Umbilical cord (tissue), 2 donors: ENCODE measurements around the gene IL7R. TPM values are rescaled to one million over a fixed set of nuclear protein-coding genes. Genes with fewer than 3 reads are reported as not detected.
"Not testable (repeated sequence)": the region's sequence is repeated elsewhere in the genome, so short reads cannot be mapped to it uniquely, and the experiment has no call there.

Experiments used
- DNase-seq: peaks from one replicate; pipeline ENCODE4 v3.0.0-alpha.2; 2015; ENCODE audit warnings: low spot score
- total RNA-seq: library from RNA; depleted of rRNA; stranded (reverse); fragments of >200 nt; gene quantifications from one replicate; pipeline ENCODE4 v1.2.3, GENCODE V29; 2014; ENCODE audit warnings: low replicate concordance; ENCODE audit not compliant: insufficient read depth

IL7R gene
- total RNA-seq, 1 donor from 2014 or later: 3.4 TPM

DNA sequence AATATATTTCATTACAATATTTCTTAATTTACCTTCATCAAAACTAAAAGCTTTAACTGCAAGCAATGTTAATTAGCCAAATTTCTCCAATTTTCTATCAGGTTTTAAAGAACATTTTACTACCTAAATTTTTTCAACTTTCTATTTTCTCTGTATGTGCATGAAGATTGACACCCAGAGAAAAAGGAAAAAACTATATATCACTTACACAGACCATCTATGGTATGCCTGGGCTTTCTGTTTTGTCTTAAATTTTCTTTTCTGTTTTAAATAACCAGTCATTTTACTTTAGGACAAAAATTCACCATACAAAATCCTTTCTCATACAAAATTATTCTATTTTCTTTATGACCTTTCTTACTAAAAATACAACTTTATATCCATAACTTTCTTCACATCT, 13.8 kb upstream of the IL7R start:
- no peak for DNase-seq

DNA sequence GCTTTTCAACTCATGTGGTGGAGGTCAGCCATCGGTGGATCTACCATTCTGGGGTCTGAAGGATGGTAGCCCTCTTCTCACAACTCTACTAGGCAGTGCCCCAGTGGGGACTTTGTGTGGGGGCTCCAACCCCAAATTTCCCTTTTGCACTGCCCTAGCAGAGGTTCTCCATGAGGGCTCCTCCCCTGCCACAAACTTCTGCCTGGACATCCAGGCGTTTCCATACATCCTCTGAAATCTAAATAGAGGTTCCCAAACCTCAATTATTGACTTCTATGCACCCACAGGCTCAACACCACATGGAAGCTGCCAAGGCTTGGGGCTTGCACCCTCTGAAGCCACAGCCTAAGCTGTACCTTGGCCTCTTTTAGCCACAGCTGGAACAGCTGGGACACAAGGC, 11.2 kb upstream of the IL7R start:
- DNase-seq: not testable (repeated sequence)

DNA sequence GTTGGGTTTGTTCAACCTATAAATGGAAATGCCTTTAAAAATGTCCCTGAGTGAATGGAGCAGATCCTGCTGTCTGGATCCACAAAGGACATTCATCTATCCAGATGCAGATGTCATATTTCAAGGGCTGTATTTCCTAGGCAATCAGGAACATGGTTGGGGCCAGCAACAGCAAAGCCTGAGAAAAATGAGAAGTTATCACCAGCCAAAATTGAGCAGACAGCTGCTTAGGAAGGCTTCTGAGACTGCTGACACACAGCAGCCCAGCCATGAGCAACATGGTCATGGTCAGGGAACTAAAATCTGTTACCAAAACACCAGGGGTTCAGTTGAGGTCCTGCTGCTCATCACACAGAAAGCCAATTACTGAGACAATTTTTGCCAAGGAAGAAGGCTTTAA, 9.2 kb upstream of the IL7R start:
- DNase-seq: no peak

DNA sequence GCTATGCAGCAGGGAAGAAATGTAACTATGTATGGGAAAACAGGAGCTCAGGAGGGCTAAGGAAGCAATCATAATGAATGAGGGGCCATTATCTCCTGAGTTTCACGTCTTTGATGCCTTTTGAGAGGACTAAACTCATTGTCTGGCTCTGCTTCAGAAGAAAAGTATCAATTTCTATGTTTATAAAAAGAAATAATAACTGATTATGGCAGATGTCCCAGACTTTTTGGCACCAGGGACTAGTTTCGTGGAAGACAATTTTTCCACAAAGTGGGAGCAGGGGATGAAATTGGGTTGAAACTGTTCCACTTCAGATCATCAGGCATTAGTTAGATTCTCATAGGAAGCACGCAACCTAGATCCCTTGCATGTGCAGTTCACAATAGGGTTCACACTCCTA, 8.7 kb upstream of the IL7R start:
- DNase-seq: no peak

DNA sequence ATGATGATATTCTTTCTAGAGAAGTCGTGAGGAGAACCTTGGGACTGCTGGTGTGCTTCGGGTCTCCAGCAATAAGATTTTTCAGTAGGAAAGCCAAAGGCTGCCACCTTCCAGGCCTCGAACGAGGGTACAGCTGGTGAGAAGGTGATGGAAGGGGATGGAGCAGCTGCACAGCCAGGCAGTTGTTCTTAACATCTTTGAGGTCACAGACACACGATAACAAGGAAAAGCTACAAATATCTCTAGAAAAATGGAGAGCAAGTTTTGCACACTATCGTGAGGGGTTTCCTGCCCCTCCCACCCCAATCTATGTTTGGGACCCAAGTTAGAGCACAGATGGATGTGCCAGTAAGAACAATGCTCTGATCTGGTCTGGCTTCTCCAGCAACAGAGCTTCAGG, 6.8 kb upstream of the IL7R start:
- DNase-seq: no peak

DNA sequence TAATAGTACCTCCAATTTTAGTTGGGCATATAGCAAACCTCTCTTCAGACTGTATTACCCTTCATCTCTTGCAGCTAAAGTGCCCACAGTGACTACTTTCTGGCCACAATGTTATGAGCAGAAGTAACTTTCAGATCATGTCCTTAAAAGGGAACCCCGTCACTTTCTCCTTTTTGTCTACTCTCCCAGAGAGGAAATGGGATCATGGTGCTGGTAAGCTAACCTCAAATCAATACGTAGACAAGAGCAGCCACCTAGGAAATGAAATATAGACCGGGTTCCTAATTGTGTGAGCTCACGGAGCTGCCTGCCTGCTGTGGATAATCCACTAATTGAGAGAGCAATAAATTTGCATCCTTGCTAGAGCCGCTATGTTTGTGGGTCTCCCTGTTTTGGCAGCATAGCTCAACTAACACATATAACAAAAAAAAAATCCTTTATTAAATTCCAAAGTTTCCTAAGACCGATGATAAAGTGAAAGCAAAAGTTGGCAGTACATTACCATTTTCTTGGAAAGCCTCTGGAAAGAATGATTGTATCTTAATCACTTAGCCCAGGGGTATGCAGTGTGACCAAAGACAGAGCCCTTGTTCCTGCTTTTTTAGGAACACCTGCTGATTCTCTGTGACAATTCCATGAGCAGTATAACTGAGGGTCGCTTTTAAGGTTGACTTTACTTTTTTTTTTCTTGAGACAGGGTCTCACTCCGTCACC, 5.6 kb upstream of the IL7R start:
- DNase-seq: peak; percentile 7

DNA sequence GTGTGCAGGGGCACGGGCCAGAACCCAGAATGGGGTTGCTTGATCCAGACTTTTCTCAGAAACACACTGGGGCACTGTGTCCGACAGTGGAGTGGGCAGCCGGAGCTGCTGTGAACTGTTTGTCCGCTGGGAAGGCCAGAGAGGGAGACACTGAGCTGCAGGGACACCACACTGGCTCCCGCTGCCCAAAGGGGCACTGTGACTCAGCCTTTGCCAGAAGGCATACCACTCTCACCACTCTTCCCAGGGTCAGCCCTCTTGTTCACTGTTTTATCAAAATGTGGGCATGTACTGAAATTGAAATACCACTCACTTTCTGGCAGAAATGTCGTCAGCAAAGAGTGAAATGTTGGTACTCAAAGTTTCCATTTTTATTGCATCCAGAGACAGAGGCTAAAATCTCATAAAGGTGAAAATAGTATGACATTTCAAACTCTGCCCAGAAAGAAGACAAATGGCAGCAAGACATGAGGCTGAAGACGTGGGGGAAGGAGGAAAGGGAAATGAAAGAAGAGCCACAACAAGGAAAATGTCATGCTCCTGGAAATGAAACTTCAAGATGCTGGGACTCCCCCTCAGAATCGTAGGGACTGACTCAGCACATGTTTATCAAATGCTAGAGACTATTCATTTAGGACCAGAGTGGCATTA, 4.5 kb upstream of the IL7R start:
- DNase-seq: no peak

DNA sequence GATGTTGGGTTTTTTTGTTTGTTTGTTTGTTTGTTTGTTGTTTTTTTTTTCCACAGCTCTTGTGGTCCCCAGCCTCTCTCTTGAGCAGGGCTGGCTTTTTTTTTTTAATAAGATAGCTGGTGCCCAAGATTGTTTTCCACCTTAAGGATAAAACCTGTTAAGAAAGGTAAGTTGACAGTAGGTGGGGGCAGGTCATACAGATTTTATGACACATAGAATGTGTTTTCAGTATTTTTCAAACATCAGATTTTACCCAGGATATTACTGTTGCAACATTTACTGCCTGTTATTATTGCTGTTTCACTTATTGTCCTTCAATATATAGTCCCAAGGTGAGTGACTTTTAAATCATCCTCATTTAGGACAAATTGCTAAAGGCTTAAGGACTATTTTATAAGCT, 3.9 kb upstream of the IL7R start:
- no peak for DNase-seq

DNA sequence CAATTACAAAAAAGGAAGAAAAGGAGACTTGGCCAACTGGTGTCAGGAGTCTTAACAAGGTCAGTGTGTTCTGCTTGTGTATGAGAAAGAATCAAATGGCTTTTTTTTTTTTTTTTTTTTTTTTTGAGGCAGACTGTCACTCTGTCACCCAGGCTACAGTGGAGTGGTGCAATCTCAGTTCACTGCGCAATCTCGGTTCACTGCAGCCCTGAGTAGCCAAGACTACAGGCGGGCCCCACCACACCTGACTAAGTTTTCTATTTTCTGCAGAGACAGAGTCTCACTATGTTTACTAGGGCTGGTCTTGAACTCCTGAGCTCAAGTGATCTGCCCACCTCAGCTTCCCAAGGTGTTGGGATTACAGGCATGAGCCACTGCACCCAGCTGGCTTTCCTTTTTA, 3.1 kb upstream of the IL7R start:
- no peak for DNase-seq

DNA sequence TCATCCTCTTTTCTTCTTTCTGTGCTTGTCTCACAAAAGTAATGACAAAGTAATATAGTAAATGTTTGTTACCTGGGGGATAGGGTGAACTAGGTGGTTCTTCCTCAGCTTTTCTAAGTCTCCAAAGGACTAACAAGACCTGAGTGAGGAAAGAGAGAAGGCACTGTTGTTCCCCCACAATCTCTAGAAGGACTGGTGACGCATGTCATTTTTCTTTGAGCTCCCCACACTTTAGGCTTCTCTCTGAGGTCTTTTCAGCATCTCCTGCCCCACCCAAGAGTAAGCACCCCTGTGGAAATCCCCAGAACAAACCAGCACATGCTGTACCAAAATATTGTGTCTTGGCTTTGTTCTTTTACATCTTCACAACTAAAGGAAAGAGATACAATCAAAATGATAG, 2.4 kb upstream of the IL7R start:
- DNase-seq: no peak

DNA sequence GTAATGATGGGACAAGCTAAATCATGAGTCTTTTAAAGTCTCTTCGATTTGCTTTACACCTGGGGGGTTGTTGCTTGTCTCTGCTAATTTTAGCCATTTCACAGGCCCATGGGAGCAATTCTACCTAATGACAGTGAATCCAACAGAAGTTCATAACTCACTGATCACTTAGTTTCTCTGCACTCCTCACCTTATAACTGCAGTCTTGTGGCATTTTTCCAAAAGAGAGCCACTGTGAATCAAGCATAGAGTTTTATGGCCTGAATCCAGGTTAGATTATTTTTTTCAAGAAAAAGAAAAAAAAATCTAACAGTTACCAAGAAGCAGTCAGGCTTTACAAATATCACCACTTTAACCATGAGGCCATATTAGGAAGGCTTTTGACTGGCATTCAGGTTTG, 1.5 kb upstream of the IL7R start:
- no peak for DNase-seq

DNA sequence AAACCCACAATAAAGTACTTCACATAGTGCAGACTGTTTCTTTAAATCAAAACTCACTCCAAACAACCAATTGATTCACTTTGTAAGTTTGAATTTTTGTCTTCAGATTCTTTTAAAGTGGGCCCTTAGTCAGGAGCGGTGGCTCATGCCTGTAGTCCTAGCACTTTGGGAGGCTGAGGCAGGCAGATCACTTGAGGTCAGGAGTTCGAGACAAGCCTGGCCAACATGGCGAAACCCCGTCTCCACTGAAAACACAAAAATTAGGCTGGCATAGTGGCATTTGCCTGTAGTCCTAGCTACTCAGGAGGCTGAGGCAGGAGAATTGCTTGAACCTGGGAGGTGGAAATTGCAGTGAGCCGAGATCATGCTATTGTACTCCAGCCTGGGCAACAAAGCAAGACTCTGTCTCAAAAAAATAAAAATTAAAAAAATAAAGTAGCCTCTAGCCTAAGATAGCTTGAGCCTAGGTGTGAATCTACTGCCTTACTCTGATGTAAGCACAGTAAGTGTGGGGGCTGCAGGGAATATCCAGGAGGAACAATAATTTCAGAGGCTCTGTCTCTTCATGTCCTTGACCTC, 416 bp upstream of the IL7R start:
- not testable (repeated sequence) for DNase-seq

DNA sequence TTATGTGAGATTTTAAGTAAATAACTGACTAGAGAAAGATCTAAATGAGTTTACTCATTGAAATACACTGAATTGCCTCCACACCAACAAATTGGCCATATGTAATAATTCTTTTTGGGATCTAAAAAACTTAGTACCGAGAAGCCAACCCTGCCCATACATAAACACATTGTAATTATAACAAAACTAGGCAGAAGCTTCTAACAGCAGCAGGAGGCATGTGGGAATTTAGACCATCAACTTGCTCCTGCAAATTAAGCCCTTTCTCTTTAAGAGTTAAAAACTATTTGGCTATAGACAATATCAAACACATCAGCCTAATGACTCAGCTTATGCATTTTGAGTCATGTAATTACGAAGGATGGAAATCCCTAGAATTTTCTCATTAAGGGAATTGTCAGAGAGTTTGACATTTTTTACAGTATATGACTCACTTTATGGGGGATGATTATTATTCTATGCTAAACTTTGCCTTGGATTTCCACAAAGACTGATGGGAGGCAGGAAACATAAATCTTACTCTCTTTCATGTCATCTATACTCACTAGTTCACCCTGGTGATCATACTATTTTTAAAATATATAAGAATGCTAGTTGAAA, 1.0 kb downstream of the IL7R start:
- peak; percentile 25 for DNase-seq

DNA sequence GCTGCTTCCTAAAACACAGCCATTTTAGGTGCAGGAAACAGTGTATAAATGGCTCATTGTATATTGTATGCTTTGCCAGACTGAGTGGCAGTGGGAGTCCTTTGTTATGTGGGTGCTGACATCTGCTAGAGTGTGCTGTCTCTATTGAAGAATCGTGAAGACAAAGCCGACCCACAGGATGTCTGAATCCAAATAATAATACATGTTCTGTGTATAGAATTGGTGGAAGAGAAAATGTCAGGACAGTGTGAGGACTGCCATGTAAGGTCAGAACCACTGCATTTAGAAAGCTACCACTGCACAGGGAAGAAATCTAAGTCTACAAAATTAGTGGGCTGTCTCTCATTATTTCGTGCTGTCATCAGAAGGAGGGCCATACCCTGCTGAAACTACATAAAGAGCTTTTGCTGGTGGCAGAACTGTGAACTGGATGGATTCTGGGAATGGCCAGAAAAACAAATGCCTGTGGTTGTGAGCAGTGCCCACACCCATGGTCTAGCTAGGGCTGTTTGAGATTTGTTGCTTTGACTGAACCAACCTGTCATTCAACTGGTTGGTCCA, 2.5 kb downstream of the IL7R start:
- DNase-seq: no peak

DNA sequence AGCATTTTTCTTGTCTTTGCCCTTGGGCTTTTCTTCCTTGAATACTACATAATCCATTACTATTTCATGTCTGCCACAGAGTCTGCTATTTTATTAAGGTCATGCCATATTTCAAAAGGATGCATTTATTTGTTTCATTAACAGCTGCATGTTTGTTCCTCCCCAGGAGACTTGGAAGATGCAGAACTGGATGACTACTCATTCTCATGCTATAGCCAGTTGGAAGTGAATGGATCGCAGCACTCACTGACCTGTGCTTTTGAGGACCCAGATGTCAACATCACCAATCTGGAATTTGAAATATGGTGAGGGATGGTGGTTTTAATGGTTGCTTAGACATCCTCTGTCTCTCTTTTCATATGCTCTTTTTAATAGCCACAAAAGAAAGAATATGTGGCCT, 4.0 kb downstream of the IL7R start:
- no peak for DNase-seq

DNA sequence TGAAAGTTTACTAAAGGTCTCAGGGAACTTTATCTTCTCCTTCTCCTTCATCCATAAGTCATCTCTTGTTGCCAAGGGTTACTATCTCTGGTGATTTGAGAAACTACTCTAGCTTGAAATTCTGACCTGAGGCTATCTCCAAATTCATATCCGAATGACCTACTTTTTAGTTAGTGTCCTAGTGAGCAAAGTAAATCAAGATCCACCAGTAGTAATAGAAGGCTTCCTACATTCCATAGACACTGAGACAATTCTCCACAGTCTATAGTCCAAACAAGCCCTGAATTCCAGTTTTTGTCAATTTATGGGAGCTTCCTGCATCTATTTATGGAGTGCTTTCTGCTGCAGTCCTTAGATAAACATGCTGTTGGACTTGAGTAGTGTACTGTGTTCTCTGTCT, 5.0 kb downstream of the IL7R start:
- peak; percentile 12 for DNase-seq

DNA sequence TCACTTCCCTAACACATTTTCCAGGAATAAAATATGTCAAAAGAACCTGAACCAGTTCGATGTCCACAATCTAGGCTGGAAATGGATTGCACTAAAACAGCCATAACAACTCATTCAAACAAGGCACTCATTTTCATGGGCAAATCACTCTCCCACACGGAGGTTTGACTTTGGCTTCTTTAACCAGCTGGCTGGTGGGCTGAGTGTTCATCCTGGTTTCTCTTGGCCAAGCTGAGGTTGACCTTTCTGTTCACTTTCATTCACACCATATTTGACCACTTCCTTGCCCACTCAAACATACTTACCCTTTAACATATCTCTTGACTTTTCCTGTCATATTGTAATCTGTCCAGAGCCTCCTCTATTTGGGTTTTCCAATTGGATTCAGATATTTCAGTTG, 5.4 kb downstream of the IL7R start:
- no peak for DNase-seq

DNA sequence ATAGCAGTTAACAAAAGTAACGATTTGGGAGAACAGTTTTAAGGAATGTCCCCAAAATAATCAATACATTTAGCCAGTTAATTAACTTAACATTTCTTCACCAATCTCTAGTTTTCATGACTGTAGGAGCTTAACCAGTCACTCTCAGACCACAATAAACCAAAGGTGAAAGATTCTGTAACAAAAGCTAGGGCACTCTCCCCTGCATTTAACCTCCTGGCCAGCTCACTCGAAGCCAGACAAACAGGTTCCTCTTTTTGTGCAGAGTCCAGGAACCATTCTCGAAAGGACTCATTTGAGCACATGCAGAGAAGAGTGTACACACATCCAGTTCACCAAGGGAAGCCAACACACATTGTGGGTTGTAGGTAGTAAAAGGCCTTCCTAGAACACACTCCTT, 6.5 kb downstream of the IL7R start:
- no peak for DNase-seq

DNA sequence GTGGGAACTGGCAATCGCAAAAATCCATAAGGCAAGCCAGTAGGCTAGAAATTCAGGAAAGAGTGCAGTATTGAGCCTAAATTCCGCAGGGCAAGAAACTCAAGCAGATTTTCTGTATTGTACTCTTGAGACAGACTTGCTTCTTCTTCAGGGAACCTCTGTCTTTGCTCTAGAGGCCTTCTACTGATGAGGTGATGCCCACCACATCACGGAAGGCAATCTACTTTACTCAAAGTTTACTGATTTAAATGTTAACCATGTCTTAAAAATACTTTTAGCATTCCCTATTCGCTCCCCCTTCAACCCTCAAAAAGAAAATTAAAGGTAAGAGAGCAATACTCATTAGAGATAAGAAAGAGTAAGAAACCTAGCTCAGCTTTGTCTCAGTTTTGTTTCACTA, 11.3 kb downstream of the IL7R start:
- DNase-seq: no peak

DNA sequence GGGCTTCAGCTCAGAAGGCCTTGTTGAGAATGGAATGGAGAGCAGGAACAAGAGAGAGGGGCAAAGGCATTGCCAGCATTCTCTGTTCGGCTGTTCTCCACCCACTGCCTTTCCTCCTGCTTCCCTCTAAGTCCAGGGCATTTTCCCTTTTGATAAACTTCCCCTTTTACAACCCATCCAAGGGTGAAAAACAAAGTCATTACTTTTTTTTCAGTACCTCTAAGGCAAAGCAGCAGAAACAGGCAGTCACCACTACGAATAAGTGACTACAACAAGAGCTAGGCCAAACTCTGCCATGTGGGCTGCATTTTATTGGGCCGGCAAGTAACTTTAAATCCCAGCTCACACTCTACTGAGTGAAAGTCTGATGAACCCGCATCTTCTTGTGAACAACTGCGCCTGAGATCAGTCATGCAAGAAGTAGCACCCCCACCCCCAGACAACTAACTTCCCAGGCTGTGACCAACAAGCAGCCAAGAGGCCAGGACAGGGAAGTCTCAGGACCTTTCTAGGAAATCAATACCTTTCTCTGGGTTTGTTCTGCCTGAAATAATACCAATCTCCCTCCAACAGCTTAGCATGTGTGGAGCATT, 13.1 kb downstream of the IL7R start:
- DNase-seq: no peak

DNA sequence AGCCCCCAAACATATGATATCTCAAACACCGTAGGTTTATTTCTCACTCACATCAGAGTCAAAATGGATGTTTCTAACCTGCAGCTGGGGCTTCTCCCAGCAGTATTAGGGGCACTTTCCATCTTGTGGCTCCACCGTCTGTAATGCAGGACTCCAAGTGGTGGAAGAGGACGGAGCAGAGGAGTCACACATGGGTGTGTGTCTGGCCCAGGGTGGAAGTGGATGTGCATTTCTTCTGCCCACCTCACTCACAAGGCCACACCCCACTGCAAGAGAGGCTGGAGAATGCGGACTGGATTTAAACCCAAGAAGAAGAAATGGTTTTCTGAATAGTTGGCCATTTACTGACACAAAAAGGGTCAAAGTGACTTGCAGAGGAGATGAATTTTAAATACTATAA, 13.9 kb downstream of the IL7R start:
- DNase-seq: no peak

DNA sequence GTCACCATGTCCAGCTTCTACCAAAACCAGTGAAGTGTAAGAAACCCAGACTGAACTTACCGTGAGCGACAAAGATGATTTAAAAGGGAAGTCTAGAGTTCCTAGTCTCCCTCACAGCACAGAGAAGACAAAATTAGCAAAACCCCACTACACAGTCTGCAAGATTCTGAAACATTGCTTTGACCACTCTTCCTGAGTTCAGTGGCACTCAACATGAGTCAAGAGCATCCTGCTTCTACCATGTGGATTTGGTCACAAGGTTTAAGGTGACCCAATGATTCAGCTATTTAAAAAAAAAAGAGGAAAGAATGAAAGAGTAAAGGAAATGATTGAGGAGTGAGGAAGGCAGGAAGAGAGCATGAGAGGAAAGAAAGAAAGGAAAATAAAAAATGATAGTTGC, 19.8 kb downstream of the IL7R start:
- no peak for DNase-seq
